SK-N-MC (cell line): Measurements from ENCODE around the gene RNF214.

Source experiments
- DNase-seq: peaks from one replicate; pipeline ENCODE4 v3.0.0-alpha.2; 2011; ENCODE audit warnings: low read depth, low spot score
- H3K27ac ChIP-seq: fragments of 200-600 bp; sonication (generic); 2 replicates; pipeline ENCODE4 v1.5.1; 2016; ENCODE audit warnings: mixed run types
- H3K36me3 ChIP-seq: fragments of 200-600 bp; sonication (generic); 2 replicates; pipeline ENCODE4 v1.6.1; 2017; ENCODE audit warnings: antibody characterized with exemption, low read length, mixed read lengths; ENCODE audit not compliant: insufficient read depth
- H3K4me3 ChIP-seq: fragments of 200-600 bp; sonication (generic); 2 replicates; pipeline ENCODE4 v1.5.1; 2016
- H3K9ac ChIP-seq: fragments of 200-600 bp; sonication (generic); 2 replicates; pipeline ENCODE4 v1.8.0; 2017; ENCODE audit warnings: mixed run types, mixed read lengths; ENCODE audit not compliant: insufficient read length
- H3K9me3 ChIP-seq: fragments of 200-600 bp; sonication (generic); 2 replicates; pipeline ENCODE4 v1.6.1; 2017; ENCODE audit warnings: low read depth, mild to moderate bottlenecking, antibody characterized with exemption, low read length, moderate library complexity, mixed read lengths
- EZH2 ChIP-seq: fragments of 200-600 bp; sonication (generic); IDR thresholded peaks from one replicate; pipeline ENCODE4 v1.6.1; 2017; ENCODE audit warnings: antibody characterized with exemption
- FOXP2 ChIP-seq: optimal IDR thresholded peaks from 2 replicates; pipeline ENCODE3; 2011; ENCODE audit warnings: mild to moderate bottlenecking, moderate library complexity; ENCODE audit not compliant: insufficient read depth; ENCODE audit errors: extremely low read length, control extremely low read depth
- POLR2AphosphoS5 ChIP-seq: IDR thresholded peaks from 2 replicates; pipeline ENCODE4 v1.6.1; 2012; ENCODE audit warnings: mild to moderate bottlenecking, low read depth, low read length, borderline replicate concordance

Gene RNF214

GRCh38 chr11:117188620-117189081 lies 43.8 kb upstream of the RNF214 start:
- no peaks in the 10 kb centered on the region for H3K9me3 ChIP-seq

GRCh38 chr11:117189191-117189940 lies 43.1 kb upstream of the RNF214 start:
- H3K27ac ChIP-seq = no peak overlapping the region
- H3K36me3 ChIP-seq = no peaks in the 10 kb centered on the region
- no peak overlapping the region for H3K9ac ChIP-seq
- TF ChIP-seq FOXP2 (no peak), EZH2 (no peak), POLR2AphosphoS5 (no peak)
- DNase-seq = no peak
- H3K9me3 ChIP-seq = no peaks in the 10 kb centered on the region
- no peak overlapping the region for H3K4me3 ChIP-seq

More at GRCh38 chr11:117188620-117189081, 43.8 kb upstream of the RNF214 start:
- Histone ChIP-seq H3K36me3 (no peaks in the 10 kb centered on the region), H3K9ac (no peak overlapping the region), H3K4me3 (no peak overlapping the region), H3K27ac (no peak overlapping the region)
- no peak for DNase-seq
- TF ChIP-seq FOXP2 (no peak), EZH2 (no peak), POLR2AphosphoS5 (no peak)

GRCh38 chr11:117189941-117190544 lies 42.4 kb upstream of the RNF214 start:
- Histone ChIP-seq H3K9ac (no peak overlapping the region), H3K27ac (no peak overlapping the region), H3K9me3 (no peaks in the 10 kb centered on the region), H3K36me3 (no peaks in the 10 kb centered on the region), H3K4me3 (no peak overlapping the region)
- DNase-seq = no peak
- TF ChIP-seq FOXP2 = no peak

GRCh38 chr11:117191680-117192400 lies 40.6 kb upstream of the RNF214 start:
- Histone ChIP-seq H3K4me3 (no peak overlapping the region), H3K9ac (no peak overlapping the region), H3K9me3 (no peaks in the 10 kb centered on the region), H3K36me3 (no peaks in the 10 kb centered on the region), H3K27ac (no peak overlapping the region)
- no peak for DNase-seq
- TF ChIP-seq EZH2 = no peak
- no peak for TF ChIP-seq POLR2AphosphoS5

GRCh38 chr11:117192401-117192875 lies 40.0 kb upstream of the RNF214 start:
- Histone ChIP-seq H3K9ac (no peak overlapping the region), H3K9me3 (no peaks in the 10 kb centered on the region), H3K27ac (no peak overlapping the region), H3K4me3 (no peak overlapping the region), H3K36me3 (no peaks in the 10 kb centered on the region)
- DNase-seq = no peak
- TF ChIP-seq POLR2AphosphoS5 (no peak), FOXP2 (no peak), EZH2 (no peak)

DNA sequence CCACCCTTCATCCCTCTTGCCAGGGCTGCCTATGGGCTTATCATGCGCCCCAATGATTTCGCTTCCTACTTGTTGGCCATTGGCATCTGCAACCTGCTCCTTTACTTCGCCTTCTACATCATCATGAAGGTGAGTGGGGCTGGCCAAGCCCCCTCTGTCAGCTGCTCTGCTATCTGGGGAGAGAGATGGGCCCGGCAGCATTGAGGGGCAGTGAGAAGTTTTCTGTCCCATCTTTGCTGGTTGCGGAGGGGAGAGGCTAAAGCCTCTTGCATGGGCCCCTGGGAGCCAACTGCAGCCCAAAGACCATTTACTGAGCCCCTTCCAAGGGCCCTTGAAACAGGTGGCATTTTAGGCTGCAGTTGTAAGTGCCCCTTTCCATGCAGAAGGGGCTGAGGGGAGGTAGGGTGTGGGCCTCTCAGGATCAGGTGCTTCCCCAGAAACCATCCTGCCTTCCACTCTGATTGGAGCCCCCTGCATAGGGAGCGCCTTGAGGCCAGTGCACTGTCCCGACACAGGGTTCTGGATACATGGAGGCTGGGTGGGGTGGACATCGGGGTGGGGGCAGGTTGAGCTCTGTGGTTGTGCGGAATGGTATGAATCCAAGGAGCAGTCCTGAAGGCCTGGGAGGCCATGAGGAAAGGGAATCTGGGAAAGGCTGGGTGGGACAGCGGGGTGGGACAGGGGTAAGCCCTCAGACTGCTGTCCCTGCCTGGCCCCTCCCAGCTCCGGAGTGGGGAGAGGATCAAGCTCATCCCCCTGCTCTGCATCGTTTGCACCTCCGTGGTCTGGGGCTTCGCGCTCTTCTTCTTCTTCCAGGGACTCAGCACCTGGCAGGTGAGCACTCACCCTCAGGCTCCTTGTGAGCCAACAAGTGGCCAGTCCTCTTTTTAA lies 39.1 kb upstream of the RNF214 start:
- Histone ChIP-seq H3K9ac (no peak overlapping the region), H3K9me3 (no peaks in the 10 kb centered on the region), H3K4me3 (no peak overlapping the region), H3K27ac (no peak overlapping the region), H3K36me3 (no peaks in the 10 kb centered on the region)
- TF ChIP-seq FOXP2 (no peak), POLR2AphosphoS5 (no peak), EZH2 (no peak)
- no peak for DNase-seq

DNA sequence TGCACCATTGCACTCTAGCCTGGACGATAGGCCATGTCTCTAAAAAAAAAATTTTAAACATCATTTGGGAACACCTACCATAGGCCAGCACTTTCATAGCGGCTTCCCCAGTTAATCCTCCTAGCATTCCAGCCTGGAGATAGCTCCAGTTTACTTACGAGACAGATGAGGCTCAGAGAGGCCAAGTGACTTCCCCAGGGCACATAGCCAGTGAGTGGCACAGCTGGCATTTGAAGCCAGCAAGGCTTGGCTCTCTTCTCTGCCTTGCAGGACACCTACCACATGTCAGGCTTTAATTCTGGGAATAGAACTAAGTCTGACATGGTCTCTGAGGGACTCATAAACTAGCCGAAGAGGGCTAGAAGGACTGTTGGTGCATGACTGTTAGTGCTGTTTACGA lies 38.2 kb upstream of the RNF214 start:
- TF ChIP-seq EZH2 (no peak), FOXP2 (no peak), POLR2AphosphoS5 (no peak)
- Histone ChIP-seq H3K9me3 (no peaks in the 10 kb centered on the region), H3K36me3 (no peaks in the 10 kb centered on the region), H3K9ac (no peak overlapping the region), H3K27ac (no peak overlapping the region), H3K4me3 (no peak overlapping the region)
- no peak for DNase-seq
